HG02610 (cell line): ENCODE results near the gene NFKBIL1.
A peak's percentile ranks its signal among the peaks of the same experiment; 100 is the strongest.
"Not testable (repeated sequence)": the region's sequence is repeated elsewhere in the genome, so short reads cannot be mapped to it uniquely, and the experiment has no call there.

ENCODE experiments used
- ATAC-seq: cut with Tn5 transposase; IDR thresholded peaks from one replicate; pipeline ENCODE4 v1.9.1; 2021; ENCODE audit warnings: mild to moderate bottlenecking, moderate library complexity; ENCODE audit not compliant: unreplicated experiment

The NFKBIL1 gene, protein sequence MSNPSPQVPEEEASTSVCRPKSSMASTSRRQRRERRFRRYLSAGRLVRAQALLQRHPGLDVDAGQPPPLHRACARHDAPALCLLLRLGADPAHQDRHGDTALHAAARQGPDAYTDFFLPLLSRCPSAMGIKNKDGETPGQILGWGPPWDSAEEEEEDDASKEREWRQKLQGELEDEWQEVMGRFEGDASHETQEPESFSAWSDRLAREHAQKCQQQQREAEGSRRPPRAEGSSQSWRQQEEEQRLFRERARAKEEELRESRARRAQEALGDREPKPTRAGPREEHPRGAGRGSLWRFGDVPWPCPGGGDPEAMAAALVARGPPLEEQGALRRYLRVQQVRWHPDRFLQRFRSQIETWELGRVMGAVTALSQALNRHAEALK

DNA sequence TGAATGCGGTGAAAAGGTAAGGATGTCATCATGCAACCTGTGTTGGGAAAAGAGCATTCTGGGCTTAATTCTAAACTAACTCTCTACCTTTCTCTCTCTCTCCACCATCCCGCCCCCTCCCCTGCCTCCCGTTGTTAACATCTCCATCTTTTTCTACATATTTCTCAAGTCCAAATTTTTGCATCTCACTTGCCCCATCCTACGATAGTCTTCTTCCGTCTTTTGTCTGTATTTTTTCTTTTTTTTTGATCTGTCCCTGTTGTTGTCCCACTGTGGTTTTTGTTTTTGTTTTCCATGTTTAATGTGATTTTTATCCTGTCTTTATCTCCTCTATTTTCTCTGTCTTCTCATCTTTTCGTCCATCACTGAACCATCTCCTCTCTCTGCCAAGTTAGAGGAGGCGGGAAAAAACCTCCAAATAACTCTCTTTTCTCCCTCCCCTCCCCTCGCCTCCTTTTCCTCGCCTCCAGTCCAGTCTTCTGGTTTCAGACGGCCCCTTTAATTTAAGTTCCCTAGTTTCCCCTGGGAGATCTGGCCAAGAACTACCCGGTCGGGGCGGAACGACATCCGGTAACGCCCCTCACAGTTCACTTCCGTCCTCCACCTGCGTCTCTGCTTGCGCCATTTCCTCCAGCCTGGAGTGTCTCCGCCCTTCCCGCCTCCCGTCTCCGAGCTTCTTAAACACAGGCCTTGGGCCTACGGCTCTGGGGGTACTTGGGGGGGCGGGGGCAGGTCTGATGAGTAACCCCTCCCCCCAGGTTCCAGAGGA is at the start of gene NFKBIL1:
TSS of gene NFKBIL1 (plus strand) at position 651 of the 769 bp plus-strand sequence. CDS start at position 738, 87 bp downstream.
- peak; percentile 75 for ATAC-seq

DNA sequence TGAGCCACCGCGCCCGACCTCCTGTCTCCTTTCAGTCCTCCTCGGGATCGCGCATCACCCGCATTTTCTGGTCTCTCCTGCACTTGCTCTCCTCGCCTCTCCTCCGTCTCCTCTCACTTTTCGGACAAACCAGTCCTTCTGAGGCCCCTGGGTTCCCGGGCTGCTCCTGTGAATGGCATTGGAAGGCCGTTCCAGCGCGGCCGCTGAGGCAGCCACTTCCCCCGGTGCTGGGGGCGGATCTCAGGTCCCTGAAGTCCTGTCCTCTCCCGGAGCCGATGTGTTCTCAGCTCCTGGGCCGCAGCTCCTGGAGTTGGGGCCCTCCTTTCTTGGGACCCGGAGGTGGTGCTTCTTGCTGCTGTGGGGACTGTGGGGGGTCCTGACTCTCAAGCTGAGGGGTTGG is 48.7 kb upstream of the NFKBIL1 start:
- no peak for ATAC-seq

DNA sequence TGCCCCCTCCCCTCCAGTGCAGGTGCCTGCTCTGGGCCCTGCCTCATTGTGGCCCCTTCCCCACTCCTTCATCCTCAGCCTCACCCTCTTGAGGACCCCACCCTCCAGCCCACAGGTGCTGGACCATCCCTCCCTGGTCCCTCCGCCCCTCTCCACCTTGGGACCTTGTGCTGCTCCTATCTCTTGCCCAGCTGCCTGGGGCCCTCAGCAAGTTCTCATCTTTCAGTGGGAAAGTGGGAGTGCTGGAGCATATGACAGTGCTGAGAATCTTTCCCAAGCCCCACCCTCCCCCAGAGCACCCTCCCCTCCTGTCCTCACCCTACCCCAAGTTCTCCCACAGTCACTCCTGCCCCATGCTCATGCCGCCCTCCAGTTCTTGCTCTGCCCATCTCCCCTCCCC is 47.8 kb upstream of the NFKBIL1 start:
- not testable (repeated sequence) for ATAC-seq

DNA sequence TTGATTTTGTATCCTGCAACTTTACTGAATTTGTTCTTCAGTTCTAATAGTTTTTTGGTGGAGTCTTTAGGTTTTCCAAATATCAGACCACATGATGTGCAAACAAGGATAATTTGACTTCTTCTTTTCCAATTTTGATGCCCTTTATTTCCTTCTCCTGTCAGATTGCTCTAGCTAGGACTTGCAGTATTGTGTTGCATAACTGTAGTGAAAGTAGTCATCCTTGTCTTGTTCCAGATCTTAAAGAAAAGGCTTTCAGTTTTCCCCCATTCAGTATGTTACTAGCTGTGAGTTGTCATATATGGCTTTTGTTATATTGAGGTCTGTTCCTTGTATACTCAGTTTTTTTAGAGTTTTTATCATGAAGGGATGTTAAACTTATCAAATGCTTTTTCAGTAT is 44.8 kb upstream of the NFKBIL1 start:
- ATAC-seq, result no peak

DNA sequence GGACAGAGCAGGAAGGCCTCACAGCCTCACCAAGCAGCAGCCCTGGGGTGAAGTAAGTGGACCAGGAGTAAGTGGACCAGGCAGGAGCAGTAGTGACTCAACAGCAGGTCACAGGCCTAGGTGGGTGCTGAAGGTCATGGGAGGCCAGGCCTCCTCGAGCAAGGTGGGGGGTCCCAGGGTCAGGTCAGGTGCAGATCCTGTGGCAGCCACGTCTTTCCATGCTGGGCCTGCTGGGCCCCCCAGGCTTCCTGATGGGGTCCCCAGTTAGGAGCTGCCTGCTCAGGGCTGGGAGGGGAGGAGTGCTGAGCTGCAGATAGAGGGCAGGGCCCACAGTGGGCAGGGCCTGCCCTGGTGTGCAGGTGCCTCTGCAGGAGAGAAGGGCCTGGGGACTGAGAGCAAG is 38.4 kb upstream of the NFKBIL1 start:
- ATAC-seq, result not testable (repeated sequence)

DNA sequence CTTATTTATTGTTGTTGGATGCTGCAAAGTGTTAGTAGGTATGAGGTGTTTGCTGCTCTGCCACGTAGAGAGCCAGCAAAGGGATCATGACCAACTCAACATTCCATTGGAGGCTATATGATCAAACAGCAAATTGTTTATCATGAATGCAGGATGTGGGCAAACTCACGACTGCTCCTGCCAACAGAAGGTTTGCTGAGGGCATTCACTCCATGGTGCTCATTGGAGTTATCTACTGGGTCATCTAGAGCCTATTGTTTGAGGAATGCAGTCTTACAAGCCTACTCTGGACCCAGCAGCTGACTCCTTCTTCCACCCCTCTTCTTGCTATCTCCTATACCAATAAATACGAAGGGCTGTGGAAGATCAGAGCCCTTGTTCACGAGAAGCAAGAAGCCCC is 37.4 kb upstream of the NFKBIL1 start:
- no peak for ATAC-seq

DNA sequence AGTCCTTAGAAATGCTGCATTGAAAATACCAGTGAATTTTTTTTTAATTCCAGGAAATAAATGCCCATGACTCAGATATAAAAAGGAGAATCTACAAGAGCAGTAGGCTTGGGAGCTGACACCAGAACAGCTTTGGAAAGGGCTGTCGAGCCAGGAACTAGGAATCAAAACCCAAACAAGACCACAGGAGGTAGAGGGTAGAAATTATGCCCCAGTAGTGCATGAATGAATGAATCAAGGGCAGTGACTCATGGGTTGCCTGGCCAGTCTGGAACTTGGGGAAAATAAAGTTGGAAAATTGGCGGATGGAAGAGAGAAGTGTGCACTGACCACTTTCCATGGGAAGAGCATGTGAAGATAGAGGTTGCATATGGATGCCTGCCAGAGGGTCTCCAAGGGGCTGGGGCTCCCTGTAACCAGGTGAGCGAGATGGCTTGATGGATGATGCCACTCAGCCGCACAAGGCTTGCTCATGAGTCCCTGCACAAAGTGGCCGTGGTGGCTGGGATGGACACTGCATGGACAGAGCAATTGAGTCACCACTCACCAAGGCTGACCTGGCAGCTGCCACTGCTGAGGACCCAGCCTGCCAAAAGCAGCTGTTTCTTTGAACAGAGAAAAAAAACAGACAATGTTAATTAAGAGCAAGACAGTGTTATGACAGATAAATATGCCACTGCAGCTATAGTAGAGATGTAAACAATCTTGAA is 33.8 kb upstream of the NFKBIL1 start:
- ATAC-seq, result no peak

DNA sequence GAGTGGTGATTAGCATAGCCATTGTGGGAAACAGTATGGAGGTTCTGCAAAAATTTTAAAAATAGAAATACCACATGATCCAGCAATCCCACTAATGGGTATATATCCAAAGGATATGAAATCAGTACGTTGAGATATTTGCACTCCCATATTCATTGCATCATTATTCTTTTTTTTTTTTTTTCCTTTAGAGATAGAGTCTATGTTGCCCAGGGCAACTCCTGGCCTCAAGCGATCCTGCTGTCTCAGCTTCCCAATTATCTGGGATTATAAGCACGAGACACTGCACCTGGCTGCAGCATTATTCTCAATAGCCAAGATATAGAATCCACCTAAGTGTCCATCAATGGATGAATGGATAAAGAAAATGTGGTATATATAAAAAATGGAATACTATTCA is 25.6 kb upstream of the NFKBIL1 start:
- ATAC-seq, result no peak

DNA sequence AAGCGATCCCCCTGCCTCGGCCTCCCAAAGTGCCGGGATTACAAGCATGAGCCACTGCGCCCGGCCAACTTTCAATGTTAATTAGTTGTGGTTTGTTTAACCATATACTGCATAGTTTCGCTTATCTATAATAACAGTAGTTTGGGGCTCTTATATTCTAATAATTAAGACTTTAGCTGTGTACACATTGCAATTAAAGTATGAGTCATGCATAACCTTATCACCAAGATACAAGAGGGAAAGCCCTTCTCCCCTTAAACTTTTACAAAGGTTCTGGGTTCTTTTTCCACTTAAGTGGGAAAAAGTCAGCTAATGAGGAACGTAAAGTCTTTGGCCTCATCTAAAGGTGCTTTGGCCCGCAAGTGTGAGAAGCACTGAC is 21.9 kb upstream of the NFKBIL1 start:
- ATAC-seq, result no peak

DNA sequence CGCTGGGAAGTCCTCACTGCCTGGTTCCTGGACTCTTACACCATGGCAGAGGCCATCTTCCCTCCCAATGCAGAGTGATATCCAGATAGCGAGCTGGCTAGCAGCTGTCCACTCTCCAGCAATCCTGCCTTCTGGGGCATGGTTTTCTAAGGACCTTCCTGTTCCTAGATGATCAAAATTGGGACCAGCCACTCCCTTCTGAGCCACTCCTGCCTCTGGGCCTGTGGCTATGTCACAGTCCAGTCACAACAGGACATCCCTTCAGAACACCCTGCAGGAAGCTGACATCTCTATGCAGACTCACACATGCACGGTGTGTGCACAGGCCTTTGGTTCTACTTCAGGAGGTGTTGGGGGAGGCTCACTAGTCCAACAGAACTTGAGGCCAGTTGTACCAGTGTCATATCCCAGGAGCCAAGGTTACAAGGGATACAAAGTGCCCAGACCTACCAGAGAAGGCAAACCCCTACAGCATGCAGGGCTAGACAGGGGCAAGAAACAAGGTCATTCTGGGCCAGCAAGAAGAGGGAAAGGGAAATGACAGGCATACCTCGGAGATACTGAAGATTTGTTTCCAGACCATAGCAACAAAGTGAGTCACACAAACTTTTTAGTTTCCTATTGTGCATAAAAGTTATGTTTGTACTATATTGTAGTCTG is 21.3 kb upstream of the NFKBIL1 start:
- no peak for ATAC-seq

DNA sequence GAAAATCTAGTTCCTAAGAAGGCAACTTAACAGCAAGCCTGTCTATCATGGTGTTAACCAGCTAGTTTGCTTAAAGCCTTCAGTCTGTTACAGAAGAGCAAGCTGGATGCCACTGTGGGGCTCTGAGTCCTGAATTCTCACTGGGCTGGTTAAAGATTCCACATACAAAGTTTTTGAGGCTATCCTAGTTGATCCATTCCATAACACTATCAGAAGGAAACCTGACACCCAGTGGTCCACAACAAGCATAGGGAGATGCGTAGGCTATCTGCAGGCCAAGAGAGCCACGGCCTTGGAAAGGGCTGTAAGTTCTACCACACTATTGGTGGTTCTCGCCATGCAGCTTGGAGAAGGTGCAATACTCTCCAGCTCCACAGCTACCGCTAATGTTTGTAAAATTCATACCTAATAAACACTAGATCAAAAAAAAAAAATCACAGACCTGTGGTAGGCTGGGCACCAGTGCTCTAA is 19.1 kb upstream of the NFKBIL1 start:
- no peak for ATAC-seq

DNA sequence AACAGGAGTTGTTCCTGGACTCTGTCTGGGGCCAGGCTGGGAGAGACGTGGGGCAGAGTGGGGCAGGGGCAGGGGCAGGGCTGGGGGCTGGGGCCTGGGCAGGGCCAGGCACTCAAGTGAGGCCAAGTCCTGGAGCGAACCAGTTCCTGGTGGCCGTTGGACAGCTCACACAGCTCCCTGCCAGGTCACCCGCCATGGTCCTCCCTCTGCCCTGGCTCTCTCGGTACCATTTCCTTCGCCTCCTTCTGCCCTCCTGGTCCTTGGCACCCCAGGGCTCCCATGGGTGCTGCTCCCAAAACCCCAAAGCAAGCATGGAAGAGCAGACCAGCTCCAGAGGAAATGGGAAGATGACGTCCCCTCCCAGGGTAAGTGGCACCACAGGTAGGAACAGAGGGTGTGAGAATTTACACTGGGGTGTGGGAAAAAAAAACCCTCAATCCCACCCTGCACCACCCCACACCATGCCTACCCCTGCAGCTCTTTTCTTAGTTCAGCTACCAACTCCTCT is 18.5 kb upstream of the NFKBIL1 start, which contains the start of gene MCCD1:
TSS of gene MCCD1 (plus strand) at position 142 of the 508 bp plus-strand sequence. CDS start at position 195, 53 bp downstream.
- no peak for ATAC-seq

DNA sequence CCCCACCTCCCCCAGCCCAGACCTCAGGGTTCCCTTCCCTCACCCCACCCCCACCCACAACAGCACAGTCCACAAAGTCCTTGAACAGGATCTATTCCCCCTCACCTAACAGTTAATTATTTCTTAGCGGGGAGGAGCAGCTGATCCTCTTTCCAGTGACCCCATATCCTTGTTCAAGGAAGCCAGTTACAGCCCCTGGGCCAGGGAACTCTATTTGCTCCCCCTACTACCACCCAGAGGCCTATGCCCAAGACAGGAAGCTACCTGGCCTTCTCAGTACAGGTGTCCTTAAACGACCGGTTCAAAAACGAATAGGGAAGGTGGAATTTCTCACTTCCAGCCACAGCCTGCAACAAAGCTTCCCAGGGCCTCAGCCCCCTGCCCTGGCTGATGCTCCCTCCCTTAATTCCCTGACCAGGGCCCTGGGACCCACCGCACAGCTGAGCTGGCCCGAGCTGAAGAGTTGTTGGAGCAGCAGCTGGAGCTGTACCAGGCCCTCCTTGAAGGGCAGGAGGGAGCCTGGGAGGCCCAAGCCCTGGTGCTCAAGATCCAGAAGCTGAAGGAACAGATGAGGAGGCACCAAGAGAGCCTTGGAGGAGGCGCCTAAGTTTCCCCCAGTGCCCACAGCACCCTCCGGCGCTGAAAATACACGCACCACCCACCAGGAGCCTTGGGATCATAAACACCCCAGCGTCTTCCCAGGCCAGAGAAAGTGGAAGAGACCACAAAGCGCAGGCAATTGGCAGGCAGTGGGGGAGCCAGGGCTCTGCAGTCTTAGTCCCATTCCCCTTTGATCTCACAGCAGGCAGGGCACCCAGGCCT is 17.9 kb upstream of the NFKBIL1 start:
- no peak for ATAC-seq

DNA sequence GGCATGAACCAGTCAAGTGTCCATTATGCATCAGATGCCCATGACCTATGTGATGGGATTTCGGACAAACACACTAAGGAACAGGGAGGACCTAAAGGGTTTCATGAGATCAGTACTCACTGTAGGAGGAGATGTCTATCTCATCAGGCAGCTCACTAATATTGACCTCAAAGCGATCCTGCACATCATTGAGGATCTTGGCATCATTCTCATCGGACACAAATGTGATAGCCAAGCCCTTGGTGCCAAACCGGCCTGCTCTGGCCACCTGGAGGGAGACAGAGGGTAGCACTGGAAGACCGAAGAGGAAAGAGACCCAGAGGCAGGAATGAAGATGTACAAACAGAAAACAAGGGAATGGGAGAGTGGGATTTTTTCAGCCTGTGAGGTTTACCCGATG is 16.7 kb upstream of the NFKBIL1 start:
- no peak for ATAC-seq

DNA sequence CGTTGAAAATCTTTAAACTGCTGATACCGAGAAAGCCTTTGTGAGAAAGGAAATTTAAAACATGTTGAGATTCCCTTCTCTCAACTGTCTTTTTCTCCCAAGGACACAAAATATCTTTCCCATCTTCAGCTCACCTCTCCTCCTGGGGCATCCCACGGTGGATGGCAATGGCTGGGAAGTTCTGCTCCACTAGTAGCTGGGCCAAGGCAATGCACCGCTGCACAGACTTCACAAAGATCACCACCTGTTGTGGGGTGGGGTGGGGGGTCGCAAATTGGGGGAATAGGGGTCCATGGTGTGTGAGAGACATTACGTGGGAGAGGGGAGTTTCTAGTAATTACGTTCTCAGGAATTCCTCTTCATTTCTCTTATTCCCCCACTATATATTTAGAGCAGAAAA is 16.2 kb upstream of the NFKBIL1 start:
- ATAC-seq, result no peak

DNA sequence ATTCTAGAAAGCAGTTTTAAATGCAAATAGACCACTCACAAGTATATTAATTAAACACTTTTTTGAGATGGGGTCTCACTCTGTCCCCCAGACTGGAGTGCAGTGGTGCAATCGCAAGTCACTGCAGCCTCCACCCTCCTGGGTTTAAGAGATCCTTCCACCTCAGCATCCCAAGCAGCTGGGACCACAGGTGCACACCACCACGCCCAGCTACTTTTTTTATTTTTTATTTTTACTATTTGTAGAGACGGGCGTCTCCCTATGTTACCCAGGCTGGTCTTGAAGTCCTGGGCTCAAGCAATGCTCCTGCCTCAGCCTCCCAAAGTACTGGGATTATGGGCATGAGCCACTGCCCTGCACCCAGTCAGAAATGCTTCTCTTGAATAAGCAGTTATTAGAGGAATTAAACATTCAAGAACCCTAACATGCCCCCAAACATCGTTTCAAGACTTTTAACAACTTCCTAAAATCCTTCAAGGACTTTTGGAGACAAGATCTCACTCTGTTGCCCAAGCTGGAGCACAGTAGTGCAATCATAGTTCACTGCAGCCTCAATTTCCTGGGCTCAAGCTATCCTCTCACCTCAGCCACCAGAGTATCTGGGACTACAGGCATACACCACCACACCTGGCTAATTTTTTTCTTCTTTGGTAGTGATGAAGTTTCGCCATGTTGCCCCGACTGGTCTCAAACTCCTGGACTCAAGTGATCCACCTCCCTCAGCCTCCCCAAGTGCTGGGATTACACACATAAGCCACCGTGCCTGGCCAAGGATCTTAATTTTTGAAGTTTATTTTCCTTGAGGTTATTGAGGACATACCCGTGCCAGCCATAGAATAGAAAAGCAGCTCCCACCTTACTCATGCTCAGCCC is 15.4 kb upstream of the NFKBIL1 start:
- ATAC-seq, result no peak

DNA sequence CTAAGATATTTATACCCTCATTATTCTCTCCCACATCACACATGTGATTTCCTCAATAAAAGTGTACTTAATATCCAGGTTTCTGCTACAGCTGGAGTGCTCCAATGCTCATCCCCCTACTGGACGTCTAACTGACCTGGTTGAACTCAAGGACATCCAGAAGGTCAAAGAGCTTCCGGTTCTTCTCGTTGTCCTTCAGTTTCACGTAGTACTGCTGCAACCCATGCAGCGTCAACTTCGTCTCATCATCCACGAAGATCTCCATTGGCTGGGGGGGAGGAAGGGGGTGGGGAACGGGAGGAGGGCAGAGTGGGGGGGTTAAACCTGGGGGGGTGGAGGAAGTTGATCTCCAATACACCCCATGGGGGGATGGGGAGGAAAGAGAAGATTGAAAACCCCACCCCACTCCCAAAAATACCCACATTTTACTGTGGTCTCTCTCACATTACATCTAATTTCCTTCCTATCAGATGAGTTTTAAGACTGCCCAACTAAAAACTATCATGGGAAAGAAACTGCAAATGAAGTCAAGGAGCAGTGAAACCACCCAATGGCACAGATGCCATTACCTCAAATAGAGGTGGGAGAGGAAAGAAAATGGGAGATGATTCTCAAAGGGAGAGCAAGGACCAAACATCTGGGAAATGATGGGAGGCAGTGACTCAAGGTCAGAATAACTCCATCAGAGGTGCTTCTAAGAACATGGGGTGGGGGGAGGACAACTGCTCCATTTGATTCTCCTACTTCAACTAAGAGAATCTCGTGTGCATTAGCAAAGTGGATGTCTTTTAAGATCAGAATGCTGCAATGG is 14.6 kb upstream of the NFKBIL1 start:
- no peak for ATAC-seq

DNA sequence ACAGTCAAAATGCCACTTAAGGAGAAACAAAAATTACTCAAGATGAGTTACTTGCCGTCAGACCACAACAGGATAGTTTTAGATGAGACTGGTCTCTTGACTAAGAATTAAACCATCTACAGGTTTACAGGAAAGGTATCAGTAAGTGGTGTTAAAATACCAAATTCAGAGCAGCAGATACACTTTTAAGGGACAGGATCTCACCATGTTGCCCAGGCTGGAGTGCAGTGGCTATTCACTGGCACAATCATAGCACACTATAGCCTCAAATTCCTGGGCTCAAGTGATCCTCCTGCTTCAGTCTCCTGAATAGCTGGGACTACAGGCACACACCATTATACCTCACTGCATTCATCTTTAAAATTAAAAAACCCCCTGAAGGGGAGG is 14.0 kb upstream of the NFKBIL1 start:
- ATAC-seq, result no peak
